GM19452 (cell line): ENCODE results near the gene M1AP.

ENCODE experiments used
- ATAC-seq: cut with Tn5 transposase; IDR thresholded peaks from one replicate; pipeline ENCODE4 v1.9.1; 2021; ENCODE audit not compliant: unreplicated experiment

The M1AP gene

DNA sequence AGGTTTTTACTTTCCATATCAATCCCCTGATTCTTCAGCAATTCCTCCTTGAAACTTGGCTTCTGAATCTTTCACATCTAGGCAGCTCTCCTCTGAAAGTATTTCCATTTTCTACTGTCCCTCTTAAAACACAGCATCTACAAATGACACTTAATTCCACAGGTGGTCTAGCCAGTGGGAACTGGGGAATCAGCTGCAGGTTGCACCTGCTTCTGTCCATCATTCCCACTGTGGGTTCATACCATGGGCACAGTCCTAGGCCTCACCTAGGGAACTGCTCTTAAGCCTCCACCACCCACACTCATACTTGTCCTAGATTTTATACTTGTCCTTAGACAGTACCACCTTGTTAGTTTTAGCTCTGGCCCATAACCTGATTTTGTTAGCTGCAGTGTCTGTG, 96.6 kb downstream of the M1AP start:
- no peak for ATAC-seq

DNA sequence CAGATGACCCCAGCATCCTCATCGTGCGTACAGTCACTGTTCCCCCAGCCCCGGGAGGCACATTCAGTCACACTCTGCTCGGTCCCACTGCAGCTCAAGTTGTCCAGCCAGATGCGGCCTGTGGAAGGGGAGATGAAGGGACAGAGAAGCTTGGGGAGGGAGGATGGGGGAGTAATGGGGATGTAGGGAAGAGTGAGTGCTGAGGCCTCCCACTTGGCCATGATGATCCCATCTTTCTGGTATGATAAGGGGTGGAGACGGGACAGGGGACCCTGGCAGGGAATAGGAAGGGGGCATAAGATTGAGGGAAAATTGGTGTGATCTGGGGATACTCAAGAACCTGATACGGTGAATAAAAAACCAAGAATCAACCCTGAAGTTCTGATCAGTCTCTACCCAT, 97.9 kb downstream of the M1AP start:
- no peak for ATAC-seq

DNA sequence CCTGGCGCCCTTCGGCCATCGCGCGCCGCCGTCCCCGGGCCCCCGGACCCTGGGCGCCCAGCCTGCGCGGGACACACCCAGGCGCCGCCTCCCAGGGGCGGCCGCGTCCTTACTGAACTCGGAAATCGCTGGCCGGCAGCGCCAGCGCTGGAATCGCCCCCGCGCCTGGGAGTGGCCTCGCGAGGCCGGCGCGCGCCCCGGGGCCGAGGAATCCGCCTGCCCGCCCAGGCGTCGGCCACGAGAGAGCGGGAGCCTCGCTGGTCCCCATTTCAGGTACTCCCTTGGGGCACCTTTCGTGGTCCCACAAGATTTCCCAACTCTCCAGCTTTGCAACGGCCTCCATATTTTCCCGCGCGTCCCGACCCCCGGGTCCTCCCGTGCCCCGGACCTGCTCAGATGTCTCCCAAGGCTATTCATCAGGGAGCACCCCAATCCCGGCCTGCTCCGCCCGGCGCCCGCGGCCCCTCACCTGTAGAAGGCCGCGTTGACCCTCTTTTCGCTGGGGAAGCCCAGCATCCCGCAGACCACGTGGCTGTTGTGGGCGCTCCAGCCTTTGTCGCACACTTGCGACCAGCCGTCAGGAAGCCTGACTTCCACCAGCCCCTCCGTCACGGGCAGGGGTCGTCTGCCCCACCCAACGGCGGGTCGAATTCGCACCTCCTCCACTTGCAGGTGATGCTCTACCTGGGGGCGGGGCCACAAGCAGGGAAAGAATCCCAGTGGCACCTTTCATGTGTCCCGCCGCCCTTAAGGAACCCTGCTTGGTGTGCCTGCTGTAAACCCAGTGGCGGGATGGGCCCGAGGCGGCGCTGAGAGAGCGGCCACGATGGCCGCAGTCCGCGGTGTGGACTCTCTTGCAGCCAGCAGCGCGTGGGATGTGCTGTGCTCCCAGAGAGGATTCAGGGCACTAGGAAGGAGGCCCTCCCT, 99.0 kb downstream of the M1AP start:
- no peak for ATAC-seq

DNA sequence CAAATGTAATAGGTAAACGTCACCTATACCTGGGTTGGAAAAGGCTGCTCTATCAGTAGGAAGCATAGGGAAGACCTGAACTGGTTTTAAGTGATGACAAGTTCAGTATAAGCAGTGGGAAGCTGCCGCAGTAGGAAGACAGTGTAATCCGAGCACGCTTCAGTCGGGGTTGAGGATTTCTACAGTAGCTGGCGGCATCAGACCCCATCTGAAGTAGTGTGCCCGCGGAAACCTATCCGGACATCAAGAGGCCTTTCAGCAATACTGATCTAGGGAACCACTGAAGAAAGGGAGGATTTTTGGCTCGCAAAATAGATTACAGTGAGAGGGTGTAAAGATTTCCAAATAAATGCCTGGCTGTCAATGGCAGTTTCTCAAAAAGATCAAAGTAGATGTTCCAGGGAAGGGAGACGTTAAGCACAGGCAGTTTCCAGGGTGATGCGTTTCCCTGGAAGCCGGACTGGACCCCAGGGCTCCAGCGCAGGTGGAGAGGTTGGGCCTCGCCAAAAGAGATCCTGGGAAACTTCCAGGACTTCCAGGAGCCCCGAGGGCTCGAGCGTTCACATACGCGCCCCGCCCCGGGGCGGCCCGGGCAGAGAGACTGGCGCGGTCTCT, 99.7 kb downstream of the M1AP start:
- no peak for ATAC-seq

DNA sequence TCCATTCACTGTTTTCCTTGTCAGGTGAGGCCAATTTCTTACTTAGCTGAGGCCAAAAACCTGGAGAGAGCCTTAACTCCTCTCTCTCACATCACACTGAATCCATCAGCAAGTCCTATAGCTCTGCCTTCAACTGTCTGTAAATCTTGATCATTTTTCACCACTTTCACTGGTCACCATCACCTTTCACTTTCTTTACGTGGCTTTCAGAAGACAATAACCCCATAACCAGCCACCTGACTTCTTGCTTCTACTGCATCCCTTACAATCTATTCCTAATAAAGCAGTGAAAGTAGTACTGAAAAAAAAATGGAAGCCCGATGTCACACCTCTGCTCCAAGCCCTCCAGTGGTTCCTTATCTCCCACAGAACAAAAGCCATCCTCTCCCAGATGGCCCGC, 102.1 kb downstream of the M1AP start:
- ATAC-seq, result no peak

DNA sequence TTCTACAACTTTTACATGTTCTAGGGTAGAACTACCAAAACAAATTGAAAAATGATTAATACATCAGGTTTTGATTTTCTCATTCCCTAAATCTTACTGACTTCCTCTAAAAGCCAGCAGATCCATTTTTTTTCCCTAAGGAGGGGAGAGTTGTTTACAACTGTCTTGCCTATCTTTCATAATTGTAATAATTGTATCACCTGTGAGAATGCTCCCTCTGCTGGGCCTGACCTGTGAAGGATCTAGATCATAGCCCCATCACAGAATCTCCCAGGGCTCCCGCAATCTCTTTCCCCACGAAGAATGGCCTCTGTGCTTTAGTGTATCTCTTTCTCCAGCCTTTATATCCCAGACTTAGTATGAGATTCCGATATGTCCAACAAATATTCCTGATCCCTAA, 103.5 kb downstream of the M1AP start:
- no peak for ATAC-seq

DNA sequence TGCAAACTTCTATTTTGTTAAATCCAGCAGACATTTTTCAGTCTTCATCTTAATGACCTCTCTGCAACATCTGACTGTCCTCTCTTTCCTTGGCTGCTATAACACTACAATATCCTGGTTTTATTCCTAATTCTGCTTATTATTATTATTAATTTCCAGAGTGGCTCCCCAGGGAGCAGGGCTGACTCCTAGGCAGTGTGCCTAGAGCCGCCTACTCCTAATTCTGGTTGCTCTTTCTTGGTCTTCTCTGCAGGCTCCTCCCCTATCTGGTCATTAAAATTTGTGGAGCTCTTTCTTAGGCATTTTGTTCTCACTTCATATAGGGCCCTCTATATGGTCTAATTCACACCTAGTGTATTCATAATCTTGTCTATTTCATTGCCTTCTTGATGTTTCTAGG, 105.2 kb downstream of the M1AP start:
- no peak for ATAC-seq

DNA sequence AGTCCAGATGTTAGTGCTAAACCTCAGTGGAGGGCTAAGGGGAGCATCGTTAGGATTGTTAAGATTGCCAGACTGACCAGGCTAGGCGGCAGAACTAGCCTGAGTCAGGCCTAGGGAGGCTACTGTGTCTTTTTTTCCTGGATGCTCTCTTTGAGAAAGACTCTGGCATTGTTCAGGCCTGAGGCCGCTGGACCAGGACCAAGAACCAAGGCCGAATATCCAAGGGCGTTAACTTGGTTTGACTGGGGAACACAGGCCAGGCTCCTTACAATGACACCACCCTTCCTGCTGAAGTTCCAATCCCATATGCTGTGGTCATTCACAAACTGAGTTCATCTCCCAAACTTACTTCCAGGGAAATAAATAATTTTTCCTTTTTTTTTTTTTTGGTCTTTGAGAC, 107.8 kb downstream of the M1AP start:
- no peak for ATAC-seq

DNA sequence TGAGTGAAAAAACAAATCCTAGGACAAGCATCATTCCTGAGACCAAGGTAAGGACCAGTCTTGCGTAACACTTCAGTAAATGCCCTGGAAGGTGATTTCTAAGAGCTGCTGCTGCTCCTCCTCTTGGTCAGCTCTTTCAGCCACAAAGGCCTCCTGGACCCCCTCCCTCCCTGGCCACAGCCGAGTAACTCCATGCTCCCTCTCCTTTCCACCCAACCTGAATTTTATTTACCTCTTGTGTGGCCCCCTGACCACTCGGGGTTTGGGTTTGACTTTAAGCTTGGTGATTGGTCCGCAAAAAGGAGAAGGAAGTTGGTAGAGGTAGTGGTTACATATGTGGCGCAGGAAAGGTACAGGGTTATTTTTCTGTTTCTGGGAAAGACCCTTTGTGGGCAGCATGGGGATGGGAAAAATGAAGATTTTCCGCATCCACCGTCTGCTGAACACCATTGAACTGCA, 109.2 kb downstream of the M1AP start:
- no peak for ATAC-seq

DNA sequence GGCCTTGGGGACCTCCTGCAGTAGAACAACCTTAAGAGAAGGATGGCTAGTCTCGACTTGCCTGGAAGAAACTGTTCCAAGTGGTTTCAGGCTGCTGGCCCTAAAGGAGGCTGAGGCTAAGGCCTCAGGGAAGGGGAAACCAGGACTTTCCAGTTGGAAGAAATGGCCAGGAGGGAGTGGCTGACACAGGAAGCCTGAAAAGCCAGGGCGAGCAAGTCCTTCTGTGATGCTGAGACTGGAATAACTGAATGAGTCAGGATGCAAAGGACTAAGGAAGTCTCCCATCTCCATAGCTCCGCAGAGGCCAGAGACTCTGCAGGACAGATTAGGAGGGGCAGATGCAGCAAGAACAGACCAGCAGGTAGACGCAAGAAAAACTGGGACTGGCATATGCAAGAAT, 111.0 kb downstream of the M1AP start:
- ATAC-seq, result no peak

DNA sequence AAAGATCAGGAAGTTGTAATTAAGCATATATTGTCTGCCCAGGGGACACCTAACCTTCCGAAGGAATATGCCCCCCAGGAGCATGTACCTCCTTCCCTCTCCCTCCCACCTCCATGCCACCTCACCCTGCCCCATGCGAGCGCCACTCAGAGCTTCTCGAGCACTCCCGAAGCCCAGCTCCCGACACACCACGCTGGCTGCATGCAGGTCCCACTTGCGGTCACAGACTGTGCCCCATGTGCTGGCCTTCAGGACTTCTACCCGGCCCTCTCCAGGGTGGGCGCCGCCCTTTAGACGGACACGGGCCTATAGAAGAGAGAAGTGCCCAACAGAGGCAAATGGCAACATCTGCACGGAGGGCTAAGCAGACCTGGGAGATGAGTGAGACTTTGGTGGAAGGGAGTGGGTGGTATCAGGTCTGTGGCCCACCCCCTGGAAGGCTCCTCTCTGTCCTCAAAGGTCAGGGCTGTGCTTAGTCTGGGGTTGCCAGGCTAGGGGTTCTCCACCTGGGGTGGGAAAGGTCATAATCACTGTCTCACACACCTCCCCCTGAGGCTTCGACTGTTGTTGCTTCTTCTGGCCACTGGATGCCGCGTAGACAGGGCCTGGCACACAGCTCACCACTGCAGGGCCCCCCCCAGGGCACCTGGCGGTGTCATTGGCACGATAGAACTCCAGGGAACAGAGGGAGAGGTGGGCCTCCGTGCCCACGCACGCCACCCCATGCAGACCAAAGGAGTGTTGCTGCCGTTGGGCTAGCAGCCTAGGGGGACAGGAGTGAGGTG, 111.8 kb downstream of the M1AP start:
- no peak for ATAC-seq

DNA sequence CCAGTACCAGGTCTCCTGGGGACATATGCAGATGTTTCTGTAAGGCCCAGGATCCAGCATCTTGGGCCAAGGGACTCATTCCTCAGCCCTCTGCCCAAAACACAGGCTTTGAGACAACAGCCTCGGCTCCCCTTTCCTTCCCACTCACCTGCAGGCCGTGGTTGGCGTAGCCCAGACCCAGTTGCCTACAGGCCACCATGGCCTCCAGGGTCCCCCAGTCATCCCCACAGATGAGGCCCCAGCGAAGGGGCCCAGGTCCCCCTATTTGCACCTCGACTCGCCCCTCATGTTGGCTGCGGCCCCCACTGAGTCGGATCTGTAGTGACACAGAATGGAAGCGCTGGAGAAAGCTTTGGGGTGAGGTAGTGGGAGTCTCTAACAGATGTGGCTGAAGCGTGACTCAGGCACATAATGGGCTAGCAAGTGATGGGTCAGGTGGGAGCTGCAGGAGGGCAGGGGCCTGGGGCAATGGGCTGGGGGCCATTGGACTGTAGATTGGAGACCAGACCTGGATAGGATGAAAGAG, 112.6 kb downstream of the M1AP start:
- no peak for ATAC-seq

DNA sequence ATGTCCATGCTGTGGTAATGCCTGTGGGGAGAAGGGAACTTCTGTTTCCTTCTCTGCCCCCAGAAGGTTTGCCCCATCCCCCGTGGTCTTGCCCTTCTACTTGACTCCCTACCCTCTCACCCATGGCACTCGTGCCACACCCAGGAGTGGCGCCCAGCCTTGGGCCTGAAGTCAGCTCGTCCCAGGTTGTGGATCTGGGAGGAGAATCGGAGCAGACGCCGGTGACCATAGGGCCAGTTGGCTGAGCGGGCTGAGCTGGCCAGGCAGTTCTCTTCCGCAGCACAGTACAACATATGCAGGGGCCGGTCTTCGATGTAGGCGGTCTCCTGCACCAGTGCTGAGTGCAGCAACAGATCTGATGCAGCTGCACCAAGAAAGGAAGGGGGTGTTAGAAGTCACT, 113.7 kb downstream of the M1AP start:
- ATAC-seq, result no peak

DNA sequence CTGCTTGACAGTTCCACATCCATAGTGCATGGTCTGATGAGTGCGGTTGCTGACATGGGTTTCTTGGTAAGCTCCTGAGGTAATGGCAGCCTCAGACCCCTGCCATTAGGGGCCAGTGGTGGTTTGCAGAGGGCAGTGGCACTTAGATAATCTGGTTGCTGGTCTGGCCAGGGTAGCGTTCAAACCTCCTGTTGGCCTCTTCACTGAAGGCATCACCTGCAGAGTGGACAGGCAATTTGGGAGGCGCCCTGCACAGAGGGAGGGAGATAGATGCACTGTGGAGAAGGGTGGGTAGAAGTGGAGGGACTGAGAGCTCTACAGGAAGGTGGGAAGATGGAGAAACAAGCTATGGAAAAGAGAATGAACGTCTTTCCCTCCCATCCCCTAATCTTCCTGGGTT, 114.7 kb downstream of the M1AP start:
- ATAC-seq, result no peak

DNA sequence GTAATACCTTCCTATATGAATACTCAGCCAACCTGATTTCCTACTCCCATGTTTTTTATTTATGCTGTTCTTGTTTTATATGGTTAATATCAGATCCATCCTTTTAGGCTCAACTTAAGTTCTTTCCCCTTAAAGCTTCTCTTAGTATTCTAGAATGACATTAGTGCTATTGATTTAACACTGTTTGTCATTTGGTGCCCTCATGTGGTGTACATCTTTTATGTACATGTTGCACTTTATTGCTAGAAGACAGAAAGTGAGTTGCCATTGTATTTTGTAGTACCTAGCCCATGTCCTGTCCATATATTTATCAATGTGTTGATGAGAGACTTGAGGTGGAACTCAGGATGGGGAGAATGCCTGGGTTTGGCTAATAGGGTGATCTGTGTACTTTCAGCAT, 115.9 kb downstream of the M1AP start:
- ATAC-seq, result no peak

DNA sequence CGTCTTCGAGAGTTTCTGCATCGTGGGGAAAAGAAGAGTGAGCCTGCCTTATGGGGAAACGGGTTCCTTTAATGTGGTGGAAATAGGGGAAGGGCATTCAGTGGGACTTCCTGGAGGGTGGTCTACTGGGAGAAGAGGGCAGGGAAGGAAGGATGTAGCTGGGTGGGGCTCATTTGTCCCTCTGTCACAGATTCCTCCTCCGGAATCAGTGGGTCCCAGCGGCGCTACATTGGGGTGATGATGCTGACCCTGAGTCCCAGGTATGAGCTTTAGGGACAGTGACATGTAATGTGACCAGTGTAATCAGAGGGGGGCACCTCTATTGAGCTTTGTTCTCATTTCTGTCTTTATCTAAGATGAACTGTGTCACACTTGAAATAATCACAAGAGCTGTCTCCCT, 116.5 kb downstream of the M1AP start:
- ATAC-seq, result no peak

DNA sequence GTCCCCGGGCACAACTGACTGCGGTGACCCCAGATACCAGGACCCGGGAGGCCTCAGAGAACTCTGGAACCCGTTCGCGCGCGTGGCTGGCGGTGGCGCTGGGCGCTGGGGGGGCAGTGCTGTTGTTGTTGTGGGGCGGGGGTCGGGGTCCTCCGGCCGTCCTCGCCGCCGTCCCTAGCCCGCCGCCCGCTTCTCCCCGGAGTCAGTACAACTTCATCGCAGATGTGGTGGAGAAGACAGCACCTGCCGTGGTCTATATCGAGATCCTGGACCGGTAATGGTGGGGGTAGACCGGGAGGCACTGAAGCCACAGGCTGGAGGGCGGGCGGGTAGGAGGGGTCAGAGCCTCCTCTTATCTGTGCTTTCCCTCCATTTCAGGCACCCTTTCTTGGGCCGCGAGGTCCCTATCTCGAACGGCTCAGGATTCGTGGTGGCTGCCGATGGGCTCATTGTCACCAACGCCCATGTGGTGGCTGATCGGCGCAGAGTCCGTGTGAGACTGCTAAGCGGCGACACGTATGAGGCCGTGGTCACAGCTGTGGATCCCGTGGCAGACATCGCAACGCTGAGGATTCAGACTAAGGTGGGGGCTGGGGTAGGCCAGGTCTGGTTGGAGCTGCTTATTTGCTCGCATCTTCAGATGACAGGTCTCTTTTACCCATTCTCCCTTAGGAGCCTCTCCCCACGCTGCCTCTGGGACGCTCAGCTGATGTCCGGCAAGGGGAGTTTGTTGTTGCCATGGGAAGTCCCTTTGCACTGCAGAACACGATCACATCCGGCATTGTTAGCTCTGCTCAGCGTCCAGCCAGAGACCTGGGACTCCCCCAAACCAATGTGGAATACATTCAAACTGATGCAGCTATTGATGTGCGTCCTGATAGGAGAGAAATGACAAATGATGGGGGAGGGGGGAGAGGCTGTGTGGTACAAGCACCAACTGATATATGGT, 117.6 kb downstream of the M1AP start:
- ATAC-seq, result peak; percentile 38

DNA sequence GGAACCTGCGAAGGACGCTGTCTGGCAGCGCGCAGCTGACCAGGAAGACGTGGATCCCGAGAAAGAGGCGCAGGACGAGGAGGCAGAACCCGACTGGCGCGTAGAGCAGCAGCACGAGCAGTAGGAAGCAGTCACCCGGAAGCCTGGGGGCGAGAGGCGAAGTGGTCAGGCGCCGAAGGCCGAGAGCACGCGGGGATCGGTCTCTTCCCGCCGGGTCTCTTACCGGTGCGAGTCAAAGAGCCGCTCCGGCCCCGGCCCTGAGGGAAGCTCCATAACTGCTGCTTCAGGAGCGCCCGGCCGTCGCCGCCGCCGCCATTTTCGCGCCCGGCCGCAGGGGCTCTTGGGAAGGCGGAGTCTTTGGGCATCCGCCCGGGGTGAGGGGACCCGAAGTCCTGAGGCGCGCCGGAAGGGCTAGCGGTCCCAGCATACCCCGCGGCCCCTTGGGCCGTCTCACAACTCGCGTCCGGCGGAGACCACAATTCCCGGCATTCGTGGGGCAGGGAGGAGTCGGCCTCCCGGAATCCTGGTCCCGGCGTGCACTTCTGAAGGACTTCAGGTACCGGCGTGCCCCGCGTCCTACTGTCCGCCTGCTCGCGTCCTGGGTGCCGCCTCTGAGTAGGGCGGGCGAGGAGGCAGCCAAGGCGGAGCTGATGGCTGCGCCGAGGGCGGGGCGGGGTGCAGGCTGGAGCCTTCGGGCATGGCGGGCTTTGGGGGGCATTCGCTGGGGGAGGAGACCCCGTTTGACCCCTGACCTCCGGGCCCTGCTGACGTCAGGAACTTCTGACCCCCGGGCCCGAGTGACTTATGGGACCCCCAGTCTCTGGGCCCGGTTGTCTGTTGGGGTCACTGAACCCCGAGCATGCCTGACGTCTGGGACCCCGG, 118.5 kb downstream of the M1AP start, which contains the start of the genes AUP1 and HTRA2:
TSS of gene AUP1 (minus strand) at position 350 of the 882 bp plus-strand sequence. CDS start at position 273, 77 bp downstream.
TSS of gene HTRA2 (plus strand) at position 577 of the 882 bp plus-strand sequence. CDS start at position 651, 74 bp downstream.
- ATAC-seq, result peak; percentile 80
